PC-9 (cell line): ENCODE results near the gene KRTAP5-10. TPM values are rescaled to one million over a fixed set of nuclear protein-coding genes. Genes with fewer than 3 reads are reported as not detected.
"Not testable (repeated sequence)": the region's sequence is repeated elsewhere in the genome, so short reads cannot be mapped to it uniquely, and the experiment has no call there.

Experiments
- BruUV-seq: library from RNA; stranded (reverse); fragments of 400-500 nt; replicated peaks from 2 replicates; lab custom pipeline; 2021; lab: Mats Ljungman, UMichigan
- CTCF ChIA-PET: fragments of 300-600 bp; sonication (Branson Sonifier 250); formaldehyde crosslinking; loops from one replicate; lab custom pipeline; 2022; ENCODE audit warnings: antibody characterized with exemption; lab: Charles Lee
- POLR2A ChIA-PET: fragments of 300-600 bp; sonication (Branson Sonifier 250); formaldehyde crosslinking; loops from one replicate; lab custom pipeline; 2022; ENCODE audit warnings: antibody characterized with exemption; ENCODE audit not compliant: unreplicated experiment; lab: Charles Lee
- DNase-seq, 2 experiments: peaks; one replicate each; pipeline versions ENCODE4 v3.0.0 to v3.0.0-alpha.2; 2015 to 2022; ENCODE audit warnings: mixed read lengths in 1 of 2
- H2AFZ ChIP-seq: fragments of 200-600 bp; sonication (generic); 2 replicates; pipeline ENCODE4 v1.8.1; 2017; ENCODE audit warnings: antibody characterized with exemption
- H3F3A ChIP-seq: fragments of 200-600 bp; sonication (generic); 2 replicates; pipeline ENCODE4 v1.8.1; 2017; ENCODE audit warnings: antibody characterized with exemption, mild to moderate bottlenecking, low read depth; ENCODE audit not compliant: insufficient read depth
- H3K27ac ChIP-seq: fragments of 200-600 bp; sonication (generic); 2 replicates; pipeline ENCODE4 v1.6.1; 2016; ENCODE audit warnings: mixed run types
- H3K27me3 ChIP-seq: fragments of 200-600 bp; sonication (generic); 2 replicates; pipeline ENCODE4 v1.6.1; 2016; ENCODE audit warnings: low read depth, mixed run types; ENCODE audit not compliant: insufficient read depth
- H3K36me3 ChIP-seq: fragments of 200-600 bp; sonication (generic); 2 replicates; pipeline ENCODE4 v1.6.1; 2016; ENCODE audit warnings: low read depth, mixed run types
- H3K4me1 ChIP-seq: fragments of 200-600 bp; sonication (generic); replicated peaks from 2 replicates; pipeline ENCODE4 v1.6.1; 2016; ENCODE audit warnings: mixed run types; ENCODE audit not compliant: insufficient read depth
- H3K4me2 ChIP-seq: fragments of 200-600 bp; sonication (generic); 2 replicates; pipeline ENCODE4 v1.6.1; 2017; ENCODE audit warnings: mixed run types
- H3K4me3 ChIP-seq: fragments of 200-600 bp; sonication (generic); 2 replicates; pipeline ENCODE4 v1.6.1; 2016; ENCODE audit warnings: mixed run types
- H3K79me2 ChIP-seq: fragments of 200-600 bp; sonication (generic); 2 replicates; pipeline ENCODE4 v1.6.1; 2017; ENCODE audit warnings: low read depth, mixed run types
- H3K9me2 ChIP-seq: fragments of 200-600 bp; sonication (generic); 2 replicates; pipeline ENCODE4 v1.8.1; 2017; ENCODE audit warnings: mild to moderate bottlenecking; ENCODE audit not compliant: insufficient read depth
- H3K9me3 ChIP-seq: fragments of 200-600 bp; sonication (generic); 2 replicates; pipeline ENCODE4 v1.8.1; 2016; ENCODE audit warnings: low read depth; ENCODE audit not compliant: insufficient read depth
- H4K20me1 ChIP-seq: fragments of 200-600 bp; sonication (generic); 2 replicates; pipeline ENCODE4 v1.8.1; 2017; ENCODE audit not compliant: insufficient read depth
- CTCF ChIP-seq: fragments of 200-600 bp; sonication (generic); conservative IDR thresholded peaks from 2 replicates; pipeline ENCODE4 v1.6.1; 2017; ENCODE audit warnings: mixed run types, antibody characterized with exemption, mild to moderate bottlenecking, moderate library complexity
- EZH2 ChIP-seq: fragments of 200-600 bp; sonication (generic); IDR thresholded peaks from 2 replicates; pipeline ENCODE4 v1.8.0; 2017; ENCODE audit warnings: antibody characterized with exemption, low read depth
- intact Hi-C: fragments of 100-400 bp; cut with micrococcal nuclease; formaldehyde crosslinking; loops from one replicate; pipeline ENCODE4 v1.10.0; 2022; ENCODE audit not compliant: unreplicated experiment
- total RNA-seq: library from RNA; stranded (reverse); gene quantifications from 2 replicates; pipeline ENCODE4 v1.2.3, GENCODE V29; 2021

Gene KRTAP5-10
- total RNA-seq, 1 experiment from 2014 or later, result not detected

GRCh38 chr11:71535825-71536224 is 29.5 kb upstream of the KRTAP5-10 start:
- Histone ChIP-seq H3K9me3 (no peaks in the 10 kb centered on the region), H3K27me3 (no peaks in the 10 kb centered on the region), H3F3A (no peaks in the 10 kb centered on the region), H3K9me2 (no peaks in the 10 kb centered on the region), H3K27ac (no peak overlapping the region), H3K4me2 (no peak overlapping the region), H2AFZ (no peak overlapping the region), H3K4me3 (no peak overlapping the region), H3K36me3 (no peaks in the 10 kb centered on the region), H3K79me2 (no peaks in the 10 kb centered on the region), H3K4me1 (no peaks in the 10 kb centered on the region), H4K20me1 (no peaks in the 10 kb centered on the region)
- no peak for DNase-seq
- no peak for TF ChIP-seq EZH2
- POLR2A ChIA-PET, result no interaction called here
- CTCF ChIA-PET, result no interaction called here
- no TSS peak for BruUV-seq
- intact Hi-C loops, result no loop called here

- TF ChIP-seq EZH2, result no peak
- no peak for TF ChIP-seq CTCF
- DNase-seq, result no peak
- Histone ChIP-seq H3K4me3 (no peak overlapping the region), H3K9me2 (no peaks in the 10 kb centered on the region), H3K4me2 (no peak overlapping the region), H3K4me1 (no peaks in the 10 kb centered on the region), H2AFZ (no peak overlapping the region), H3K36me3 (no peaks in the 10 kb centered on the region), H3K9me3 (no peaks in the 10 kb centered on the region), H3K27ac (no peak overlapping the region), H3K79me2 (no peaks in the 10 kb centered on the region), H3F3A (no peaks in the 10 kb centered on the region), H3K27me3 (no peaks in the 10 kb centered on the region), H4K20me1 (no peaks in the 10 kb centered on the region)
- BruUV-seq, result no TSS peak
- CTCF ChIA-PET, result interaction anchor here (0.6 kb wide), 2 partner anchors 119 to 318 kb away, joined by 3 read pairs; no protein-coding TSS in a partner anchor
- intact Hi-C loops, result no loop called here
- POLR2A ChIA-PET, result no interaction called here
Observed at GRCh38 chr11:71537537-71537936, 27.8 kb upstream of the KRTAP5-10 start.

- CTCF ChIA-PET, result interaction anchor here (0.6 kb wide), 2 partner anchors 119 to 317 kb away, joined by 3 read pairs; no protein-coding TSS in a partner anchor
- H3K4me3 ChIP-seq, H3K9me3 ChIP-seq, H2AFZ ChIP-seq, H3K9me2 ChIP-seq, H3F3A ChIP-seq, H3K27me3 ChIP-seq, H3K36me3 ChIP-seq, H4K20me1 ChIP-seq, DNase-seq, H3K79me2 ChIP-seq, BruUV-seq, H3K4me2 ChIP-seq, POLR2A ChIA-PET, H3K27ac ChIP-seq, H3K4me1 ChIP-seq, intact Hi-C loops: not testable (repeated sequence)
Observed at GRCh38 chr11:71537977-71538665, 27.2 kb upstream of the KRTAP5-10 start, which contains the start of gene KRTAP5-8. KRTAP5-8 (plus strand) TSS chr11:71538025; CDS start chr11:71538056, 31 bp downstream.

- Histone ChIP-seq H3K79me2 (no peaks in the 10 kb centered on the region), H3F3A (no peaks in the 10 kb centered on the region), H3K36me3 (no peaks in the 10 kb centered on the region), H3K27ac (no peak overlapping the region), H4K20me1 (no peaks in the 10 kb centered on the region), H3K4me3 (no peak overlapping the region), H3K4me1 (0 out of 2 replicates have a peak, but pooled peaks cover 3% of the 10 kb centered on the region), H3K9me3 (no peaks in the 10 kb centered on the region), H2AFZ (no peak overlapping the region), H3K27me3 (no peaks in the 10 kb centered on the region), H3K4me2 (no peak overlapping the region), H3K9me2 (no peaks in the 10 kb centered on the region)
- no TSS peak for BruUV-seq
- CTCF ChIA-PET, result no interaction called here
- no peak for DNase-seq
- TF ChIP-seq EZH2, result no peak
- TF ChIP-seq CTCF, result no peak
- intact Hi-C loops, result no loop called here
- POLR2A ChIA-PET, result no interaction called here
Observed at GRCh38 chr11:71538666-71538990, 26.7 kb upstream of the KRTAP5-10 start.
